ENCODE results near the gene BICD1. TPM values are rescaled to one million over a fixed set of nuclear protein-coding genes. Genes with fewer than 3 reads are reported as not detected.

The BICD1 gene
- total and polyA plus RNA-seq, 8 donors = 13.6 to 21.2 (median 19.6) TPM

GRCh38 chr12:32331133-32331532 is 224.5 kb downstream of the BICD1 start:
- no peak for TF ChIP-seq CTCF (IDR thresholded peaks at IDR 0.05)
- DNase-seq (no peak), ATAC-seq (no peak)
- no peaks in the 10 kb centered on the region for H3K27me3 ChIP-seq
- no peaks in the 10 kb centered on the region for H3K4me1 ChIP-seq
- no peak overlapping the region for H3K4me3 ChIP-seq
- H3K27ac ChIP-seq = no peak overlapping the region
- intact Hi-C loops (cut with DNase I) = no loop called here
- no peaks in the 10 kb centered on the region for H3K36me3 ChIP-seq
- no peaks in the 10 kb centered on the region for H3K9me3 ChIP-seq

- Histone ChIP-seq H3K4me3 (no peak overlapping the region), H3K4me1 (no peaks in the 10 kb centered on the region), H3K27me3 (no peaks in the 10 kb centered on the region), H3K36me3 (peaks cover 0 to 1% of the 10 kb centered on the region in 2 donors), H3K27ac (no peak overlapping the region), H3K9me3 (no peaks in the 10 kb centered on the region)
- intact Hi-C loops (cut with DNase I) = no loop called here
- DNase-seq (no peak), ATAC-seq (no peak)
- TF ChIP-seq CTCF (IDR thresholded peaks at IDR 0.05) = no peak
Observed at GRCh38 chr12:32332446-32332845, 225.8 kb downstream of the BICD1 start.

- H3K36me3 ChIP-seq = peaks cover 0 to 14% of the 10 kb centered on the region in 2 donors
- no peaks in the 10 kb centered on the region for H3K4me1 ChIP-seq
- DNase-seq (no peak), ATAC-seq (no peak)
- H3K27ac ChIP-seq = no peak overlapping the region
- H3K9me3 ChIP-seq = no peaks in the 10 kb centered on the region
- intact Hi-C loops (cut with DNase I) = no loop called here
- H3K27me3 ChIP-seq = no peaks in the 10 kb centered on the region
- TF ChIP-seq CTCF (IDR thresholded peaks at IDR 0.05) = no peak
- no peak overlapping the region for H3K4me3 ChIP-seq
Observed at GRCh38 chr12:32334371-32334777, 227.7 kb downstream of the BICD1 start.

- Histone ChIP-seq H3K4me1 (no peaks in the 10 kb centered on the region), H3K27ac (no peak overlapping the region), H3K27me3 (no peaks in the 10 kb centered on the region), H3K9me3 (no peaks in the 10 kb centered on the region), H3K36me3 (peaks cover 0 to 14% of the 10 kb centered on the region in 2 donors), H3K4me3 (no peak overlapping the region)
- intact Hi-C loops (cut with DNase I) = no loop called here
- ATAC-seq (no peak), DNase-seq (no peak)
- TF ChIP-seq CTCF (IDR thresholded peaks at IDR 0.05) = no peak
Observed at GRCh38 chr12:32336261-32336660, 229.6 kb downstream of the BICD1 start.

- no peak for TF ChIP-seq CTCF (IDR thresholded peaks at IDR 0.05)
- ATAC-seq = no peak
- intact Hi-C loops (cut with DNase I) = no loop called here
Observed at GRCh38 chr12:32343496-32343895, 236.8 kb downstream of the BICD1 start.

More at GRCh38 chr12:32343496-32343895, 236.8 kb downstream of the BICD1 start:
- no peak overlapping the region for H3K4me3 ChIP-seq
- no peak overlapping the region for H3K27ac ChIP-seq
- no peaks in the 10 kb centered on the region for H3K27me3 ChIP-seq
- peaks cover 3 to 5% of the 10 kb centered on the region in 2 donors for H3K36me3 ChIP-seq
- H3K4me1 ChIP-seq = no peaks in the 10 kb centered on the region
- no peak for DNase-seq
- H3K9me3 ChIP-seq = no peaks in the 10 kb centered on the region
